Gastroesophageal sphincter (tissue), 3 donors: Measurements from ENCODE around the gene PRIMPOL.

Experiments used
- EP300 ChIP-seq: sonication (generic); formaldehyde crosslinking; IDR thresholded peaks from one replicate; pipeline ENCODE4 v1.6.1; 2017; ENCODE audit warnings: antibody characterized with exemption, mild to moderate bottlenecking
- POLR2A ChIP-seq, 2 donors: fragments of 450-650 bp; IDR thresholded peaks; one replicate each; pipeline ENCODE4 v1.6.1; 2017; ENCODE audit warnings: antibody characterized with exemption in 2 of 2, mild to moderate bottlenecking in 2 of 2, moderate library complexity in 1 of 2
- TF ChIP-seq, protein P1 (sequence below), 4 experiments: fragments of 200-600 bp in 2 of 4; fragments of 450-650 bp in 2 of 4; sonication (generic) in 1 of 4; IDR thresholded peaks; one replicate each; pipeline ENCODE4 v1.5.1; 2017 to 2019; ENCODE audit warnings: antibody characterized with exemption in 4 of 4, mild to moderate bottlenecking in 2 of 4, moderate library complexity in 2 of 4

GRCh38 chr4:184728858-184729257, 79.3 kb downstream of the PRIMPOL start:
- TF ChIP-seq EP300: no peak
- TF ChIP-seq, protein P1, sequence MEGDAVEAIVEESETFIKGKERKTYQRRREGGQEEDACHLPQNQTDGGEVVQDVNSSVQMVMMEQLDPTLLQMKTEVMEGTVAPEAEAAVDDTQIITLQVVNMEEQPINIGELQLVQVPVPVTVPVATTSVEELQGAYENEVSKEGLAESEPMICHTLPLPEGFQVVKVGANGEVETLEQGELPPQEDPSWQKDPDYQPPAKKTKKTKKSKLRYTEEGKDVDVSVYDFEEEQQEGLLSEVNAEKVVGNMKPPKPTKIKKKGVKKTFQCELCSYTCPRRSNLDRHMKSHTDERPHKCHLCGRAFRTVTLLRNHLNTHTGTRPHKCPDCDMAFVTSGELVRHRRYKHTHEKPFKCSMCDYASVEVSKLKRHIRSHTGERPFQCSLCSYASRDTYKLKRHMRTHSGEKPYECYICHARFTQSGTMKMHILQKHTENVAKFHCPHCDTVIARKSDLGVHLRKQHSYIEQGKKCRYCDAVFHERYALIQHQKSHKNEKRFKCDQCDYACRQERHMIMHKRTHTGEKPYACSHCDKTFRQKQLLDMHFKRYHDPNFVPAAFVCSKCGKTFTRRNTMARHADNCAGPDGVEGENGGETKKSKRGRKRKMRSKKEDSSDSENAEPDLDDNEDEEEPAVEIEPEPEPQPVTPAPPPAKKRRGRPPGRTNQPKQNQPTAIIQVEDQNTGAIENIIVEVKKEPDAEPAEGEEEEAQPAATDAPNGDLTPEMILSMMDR (IDR thresholded peaks at IDR 0.05): no peak
- TF ChIP-seq POLR2A (IDR thresholded peaks at IDR 0.05): no peak
